ENCODE data around the gene CD180. TPM values are rescaled to one million over a fixed set of nuclear protein-coding genes. Genes with fewer than 3 reads are reported as not detected.
"Not testable (repeated sequence)": the region's sequence is repeated elsewhere in the genome, so short reads cannot be mapped to it uniquely, and the experiment has no call there.

CD180 gene
- total RNA-seq, 1 experiment from 2014 or later: 0.07 TPM

DNA sequence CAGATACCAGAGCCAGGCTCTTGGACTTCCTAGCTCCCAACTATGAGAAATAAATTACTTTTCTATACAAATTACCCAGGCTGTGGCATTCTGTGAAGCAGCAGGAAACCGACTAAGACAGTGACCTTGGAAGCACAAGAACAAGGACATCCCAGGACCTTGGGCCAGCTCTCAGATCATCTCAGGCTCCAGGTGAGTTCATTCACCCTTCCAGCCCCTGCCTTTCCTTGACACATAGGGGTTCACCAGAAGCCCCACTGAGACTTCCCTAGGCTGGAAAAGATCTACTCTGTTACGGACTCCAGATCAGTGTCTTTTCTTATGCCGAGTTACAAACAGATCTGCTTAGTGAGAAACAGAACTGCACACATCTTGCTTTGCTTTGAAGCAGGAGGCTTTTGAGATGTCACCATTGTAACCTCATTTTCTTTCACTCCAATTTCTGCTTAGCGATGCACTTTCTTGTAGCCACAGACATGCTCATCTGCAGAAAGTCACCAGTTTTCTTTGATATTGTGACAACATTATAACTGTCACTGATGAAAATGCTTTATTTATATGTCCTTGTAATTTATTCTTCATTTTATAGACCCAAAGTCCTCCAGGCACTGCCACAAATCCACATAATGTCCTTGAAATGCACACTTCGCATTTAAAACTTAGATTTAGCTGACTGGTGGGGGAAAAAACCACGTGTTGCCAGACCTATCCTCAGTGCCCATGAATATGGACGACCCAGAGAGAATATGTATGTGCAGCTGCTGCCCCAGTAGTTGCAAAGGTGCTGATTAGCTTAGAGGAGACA lies 8.1 kb downstream of the CD180 start:
- no peak for DNase-seq (ENCODE audit: low read depth)

DNA sequence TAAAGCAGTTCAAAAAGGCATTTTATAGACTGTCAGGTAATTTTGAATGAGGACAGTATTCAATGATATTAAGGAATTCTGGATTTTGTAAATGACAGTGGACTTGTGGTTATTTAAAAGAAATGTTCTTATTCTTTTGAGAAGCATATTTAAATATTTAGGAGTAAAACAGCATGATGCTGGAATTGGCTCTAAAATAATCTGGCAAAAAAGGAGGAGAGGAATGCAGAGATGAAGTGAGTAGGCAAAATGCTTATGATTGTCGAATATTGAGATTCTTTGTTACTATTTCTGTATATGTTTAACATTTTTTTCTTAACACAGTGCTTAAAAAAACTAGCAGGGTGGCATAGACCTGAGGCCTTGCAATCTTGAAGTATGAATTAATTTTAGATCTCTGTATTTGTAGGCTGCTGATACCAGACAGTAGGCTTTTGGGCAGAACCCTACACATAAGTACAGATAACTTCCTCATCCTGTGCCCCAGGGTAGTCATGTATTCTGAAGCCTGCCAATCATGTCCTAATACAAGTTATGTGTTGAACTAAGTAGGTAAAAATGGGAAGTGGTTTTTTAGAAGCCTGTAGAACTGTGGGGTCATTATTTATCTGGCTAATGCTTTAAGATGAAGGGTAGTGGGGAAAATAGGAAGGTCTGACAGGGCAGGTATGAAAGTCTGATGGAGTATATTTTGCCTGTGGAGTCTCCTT lies 9.4 kb downstream of the CD180 start:
- no peak for DNase-seq (ENCODE audit: low read depth)

DNA sequence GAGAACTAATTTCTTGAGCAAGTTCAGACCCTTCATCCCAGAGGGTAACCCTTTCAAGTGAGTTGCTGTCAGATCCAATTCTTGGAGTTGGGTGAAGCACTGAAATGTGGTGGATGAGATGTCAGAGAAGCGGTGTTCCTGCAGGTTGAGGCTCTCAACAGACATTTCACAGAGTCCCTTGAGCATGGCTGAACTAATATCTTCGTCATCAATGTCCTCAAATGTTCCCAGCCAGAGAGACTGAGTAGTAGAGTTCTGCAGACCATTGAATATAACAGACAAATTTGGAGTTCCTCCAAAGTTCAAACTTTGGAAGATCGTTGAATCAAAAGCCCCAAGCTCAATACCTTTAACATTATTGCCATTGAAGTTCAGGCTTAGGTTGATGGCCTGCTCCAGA lies 12.7 kb downstream of the CD180 start:
- DNase-seq (ENCODE audit: low read depth): no peak

DNA sequence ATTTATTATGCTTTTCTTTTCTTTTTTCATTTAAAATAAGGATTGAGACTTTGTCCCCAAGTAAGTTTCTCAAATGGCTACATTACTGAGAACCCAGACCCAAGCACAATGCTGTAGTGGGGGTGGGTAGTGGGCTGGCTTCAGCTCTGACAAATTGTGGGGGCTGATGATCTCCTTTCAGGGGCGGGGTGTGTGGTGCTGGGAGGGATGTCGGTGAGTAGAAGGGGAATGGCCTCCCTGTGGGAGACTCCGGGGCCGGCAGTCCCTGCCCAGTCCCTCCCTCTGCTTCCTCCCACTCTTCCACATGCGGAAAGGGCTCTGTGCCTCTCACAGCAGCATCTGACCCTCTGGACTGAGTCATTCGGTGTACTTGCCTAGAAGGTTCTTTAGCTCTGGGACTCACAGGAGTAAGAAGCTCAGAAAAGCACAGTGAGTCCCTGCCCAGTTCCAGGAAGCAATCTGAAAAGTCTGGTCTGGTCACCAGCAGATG lies 14.3 kb downstream of the CD180 start:
- peak; percentile 40 for DNase-seq (ENCODE audit: low read depth)

DNA sequence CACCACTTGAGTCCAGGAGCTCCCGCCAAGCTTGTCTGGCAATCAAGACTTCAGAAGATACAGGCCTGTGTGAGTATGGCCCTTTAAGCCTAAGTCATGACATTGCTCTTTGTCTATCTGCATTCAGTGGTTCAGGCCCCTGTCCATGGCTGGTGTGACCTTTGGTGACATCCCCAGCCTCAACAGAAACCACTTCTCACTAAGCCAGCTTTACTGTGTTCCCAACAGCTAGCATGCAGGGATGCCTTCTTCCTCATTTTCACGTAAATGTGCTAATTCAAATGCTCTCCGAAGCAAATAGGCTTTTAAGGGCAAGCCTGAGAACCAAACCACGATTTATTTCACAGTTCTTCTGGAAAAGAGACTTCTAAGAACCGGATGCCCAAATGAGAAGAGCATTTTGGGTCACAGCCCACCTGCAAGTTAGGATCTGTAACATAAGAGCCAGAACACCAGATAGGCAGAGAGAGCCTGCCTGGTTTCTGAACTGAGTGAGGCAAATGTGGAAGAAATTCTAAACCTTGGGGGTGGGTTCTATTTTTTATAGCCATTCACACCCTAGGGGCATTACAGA lies 14.9 kb downstream of the CD180 start:
- DNase-seq (ENCODE audit: low read depth): no peak

DNA sequence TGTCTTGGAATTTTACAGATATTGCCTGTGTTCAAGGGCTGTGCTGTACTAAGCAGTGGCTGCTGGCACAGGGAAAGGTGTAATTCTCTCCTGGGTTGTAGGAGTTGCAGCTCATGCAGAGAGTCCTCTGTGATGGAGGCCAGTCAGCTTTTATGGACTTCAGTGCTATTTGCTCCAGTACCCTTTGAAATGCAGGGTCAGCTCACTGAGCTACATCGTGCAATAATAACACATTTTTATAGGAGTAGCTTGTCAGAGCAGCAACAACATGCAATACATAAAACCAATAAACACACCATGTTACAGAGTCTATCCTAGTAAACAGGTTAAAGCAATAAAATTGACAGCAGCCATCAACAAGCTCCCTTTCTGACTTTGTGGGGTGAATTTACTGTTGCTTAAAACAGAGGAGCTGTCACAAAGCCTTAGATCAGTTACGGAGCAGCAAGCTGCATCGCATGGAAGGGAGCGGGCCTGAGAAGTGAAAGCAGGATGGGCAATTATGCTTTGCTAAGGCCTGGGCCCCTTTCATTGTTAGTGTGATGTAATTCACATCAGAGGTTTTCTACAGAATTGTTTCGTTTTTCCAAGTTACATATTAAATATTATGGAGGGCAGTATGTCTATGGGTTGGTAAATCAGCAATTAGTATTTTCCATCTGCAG lies 16.8 kb downstream of the CD180 start:
- no peak for DNase-seq (ENCODE audit: low read depth)

DNA sequence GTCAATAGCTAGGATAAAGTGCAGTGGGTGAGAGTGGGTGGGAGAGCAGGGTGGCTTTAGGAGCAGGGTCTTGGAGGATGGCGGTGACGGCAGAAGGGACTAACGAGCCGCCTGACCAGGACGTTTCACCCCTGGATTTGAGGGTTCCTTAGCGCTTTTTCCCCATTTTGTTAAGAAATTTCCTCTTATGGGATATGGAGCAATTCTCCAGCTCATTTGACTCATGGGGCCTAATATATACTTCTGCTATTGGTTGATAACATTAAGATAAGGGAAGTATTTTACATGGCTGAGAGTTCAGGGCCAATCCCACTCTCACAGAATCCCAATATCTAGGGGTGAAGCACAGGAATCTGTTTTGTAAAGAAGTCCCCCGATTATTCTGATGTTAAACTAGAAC lies 17.6 kb downstream of the CD180 start:
- DNase-seq (ENCODE audit: low read depth): no peak

DNA sequence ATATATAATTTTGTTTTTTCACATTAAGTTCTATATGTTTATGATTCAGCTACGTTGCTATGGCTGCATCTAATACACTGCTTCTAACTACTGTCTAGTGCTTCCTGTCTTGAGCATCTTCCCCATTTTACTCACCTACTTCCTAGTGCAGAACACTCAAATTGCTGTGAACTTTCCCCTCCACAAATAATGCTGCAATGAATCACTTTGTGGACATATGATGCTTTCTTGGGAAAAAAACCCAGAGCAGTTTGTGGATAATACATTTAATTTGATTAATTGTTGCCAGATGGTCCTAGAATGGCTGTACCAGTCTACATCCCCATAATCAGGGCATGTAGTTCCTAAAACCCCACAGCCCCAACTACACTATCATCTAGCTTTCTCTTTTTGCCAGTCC lies 18.5 kb downstream of the CD180 start:
- peak; percentile 11 for DNase-seq (ENCODE audit: low read depth)

DNA sequence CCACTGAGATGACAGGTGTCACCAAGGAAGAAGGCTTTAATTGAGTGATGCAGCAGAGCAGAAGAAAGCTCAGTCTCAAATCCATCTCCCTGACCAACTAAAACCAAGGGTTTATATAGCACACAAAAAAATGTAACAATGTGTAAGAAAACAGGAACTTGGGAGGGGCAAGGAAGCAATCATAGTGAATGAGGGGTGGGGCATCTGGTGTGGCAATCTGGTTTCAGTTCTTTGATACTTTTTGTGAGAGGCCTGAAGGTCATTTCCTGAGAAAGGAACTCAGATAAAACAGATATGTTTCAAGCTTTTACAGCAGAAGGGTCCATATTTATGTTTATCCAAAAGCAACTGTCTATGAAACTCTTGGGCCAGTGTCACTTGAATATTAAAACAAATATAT lies 19.7 kb downstream of the CD180 start:
- DNase-seq (ENCODE audit: low read depth): no peak

DNA sequence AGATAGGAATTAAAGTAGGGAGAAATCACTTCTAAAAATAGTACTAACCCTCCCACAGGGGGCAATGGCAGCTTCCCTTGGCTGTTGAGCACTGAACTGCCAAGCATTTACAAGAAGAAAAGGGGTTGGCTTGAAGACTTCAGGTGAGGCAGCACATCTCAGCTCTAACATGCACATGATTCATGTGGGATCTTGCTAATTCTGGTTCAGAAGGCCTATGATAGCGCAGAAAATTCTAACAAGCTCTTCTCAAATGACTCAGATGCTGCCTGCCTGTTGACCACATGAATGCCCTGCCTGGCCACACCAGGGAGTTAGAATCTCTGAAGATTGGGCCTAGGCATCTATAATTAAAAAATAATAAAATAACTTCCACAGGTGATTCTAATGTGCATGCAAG lies 22.6 kb downstream of the CD180 start:
- peak; percentile 50 for DNase-seq (ENCODE audit: low read depth)

DNA sequence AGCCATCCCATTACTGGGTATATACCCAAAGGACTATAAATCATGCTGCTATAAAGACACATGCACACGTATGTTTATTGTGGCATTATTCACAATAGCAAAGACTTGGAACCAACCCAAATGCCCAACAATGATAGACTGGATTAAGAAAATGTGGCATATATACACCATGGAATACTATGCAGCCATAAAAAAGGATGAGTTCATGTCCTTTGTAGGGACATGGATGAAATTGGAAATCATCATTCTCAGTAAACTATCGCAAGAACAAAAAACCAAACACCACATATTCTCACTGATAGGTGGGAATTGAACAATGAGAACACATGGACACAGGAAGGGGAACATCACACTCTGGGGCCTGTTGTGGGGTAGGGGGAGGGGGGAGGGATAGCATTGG lies 23.2 kb downstream of the CD180 start:
- DNase-seq (ENCODE audit: low read depth): not testable (repeated sequence)

DNA sequence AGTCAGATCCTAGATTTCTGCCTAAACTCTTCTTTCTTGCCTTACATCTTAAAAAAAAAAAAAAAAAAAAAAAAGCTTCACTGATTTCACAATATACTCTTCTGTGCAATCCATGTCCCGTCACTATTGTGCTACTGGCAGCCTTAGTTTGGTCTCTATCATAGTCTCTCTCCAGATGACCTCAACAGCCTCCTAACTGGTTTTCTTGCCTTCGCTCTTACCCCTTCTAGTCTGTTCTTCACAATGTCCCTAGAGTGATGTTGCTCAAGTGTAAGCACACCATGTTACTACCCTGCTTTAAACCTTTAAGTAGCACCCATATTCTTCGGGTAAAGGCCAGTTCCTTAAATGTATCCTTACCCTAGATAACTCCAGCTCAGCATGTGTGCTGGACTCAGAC lies 25.8 kb downstream of the CD180 start:
- DNase-seq (ENCODE audit: low read depth): no peak

DNA sequence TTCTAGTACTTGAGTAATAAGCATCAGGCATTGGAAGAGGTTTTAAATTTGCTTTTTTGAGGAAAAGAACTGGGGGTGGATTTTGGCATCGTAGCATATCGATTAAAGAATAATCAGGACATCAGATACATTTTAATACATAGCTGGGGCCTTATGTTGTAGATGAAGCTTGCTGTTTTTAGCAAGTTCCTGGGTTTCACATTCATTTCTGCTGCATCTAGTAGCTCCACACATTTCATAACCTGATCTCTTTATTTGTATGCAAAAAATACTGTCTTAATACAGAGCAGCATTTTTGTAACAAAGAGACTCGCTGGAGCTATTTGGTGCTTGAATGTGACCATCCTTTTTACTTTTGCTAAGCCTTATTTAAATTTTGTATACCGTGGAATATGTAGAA lies 28.5 kb downstream of the CD180 start:
- DNase-seq (ENCODE audit: low read depth): no peak

DNA sequence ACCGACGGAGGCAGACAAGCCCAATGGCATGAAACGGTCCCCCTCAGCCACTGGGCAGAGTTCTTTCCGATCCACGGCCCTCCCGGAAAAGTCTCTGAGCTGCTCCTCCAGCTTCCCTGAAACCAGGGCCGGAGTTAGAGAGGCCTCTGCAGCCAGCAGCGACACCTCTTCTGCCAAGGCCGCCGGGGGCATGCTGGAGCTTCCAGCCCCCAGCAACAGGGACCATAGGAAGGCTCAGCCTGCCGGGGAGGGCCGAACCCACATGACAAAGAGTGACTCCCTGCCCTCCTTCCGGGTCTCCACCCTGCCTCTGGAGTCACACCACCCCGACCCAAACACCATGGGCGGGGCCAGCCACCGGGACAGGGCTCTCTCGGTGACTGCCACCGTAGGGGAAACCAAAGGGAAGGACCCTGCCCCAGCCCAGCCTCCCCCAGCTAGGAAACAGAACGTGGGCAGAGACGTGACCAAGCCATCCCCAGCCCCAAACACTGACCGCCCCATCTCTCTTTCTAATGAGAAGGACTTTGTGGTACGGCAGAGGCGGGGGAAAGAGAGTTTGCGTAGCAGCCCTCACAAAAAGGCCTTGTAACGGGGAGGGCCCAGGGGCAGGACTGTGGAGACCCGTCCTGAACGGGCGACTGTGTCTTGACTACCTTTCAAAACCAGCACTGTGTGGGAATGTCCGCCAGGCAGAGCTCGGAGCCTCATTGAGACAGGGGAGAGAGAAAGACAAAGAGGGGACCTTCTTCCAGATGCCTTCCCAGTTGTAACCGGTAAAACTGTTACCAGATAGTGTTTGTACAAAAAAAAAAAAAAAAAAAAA lies 29.9 kb downstream of the CD180 start:
- DNase-seq (ENCODE audit: low read depth): peak; percentile 5

DNA sequence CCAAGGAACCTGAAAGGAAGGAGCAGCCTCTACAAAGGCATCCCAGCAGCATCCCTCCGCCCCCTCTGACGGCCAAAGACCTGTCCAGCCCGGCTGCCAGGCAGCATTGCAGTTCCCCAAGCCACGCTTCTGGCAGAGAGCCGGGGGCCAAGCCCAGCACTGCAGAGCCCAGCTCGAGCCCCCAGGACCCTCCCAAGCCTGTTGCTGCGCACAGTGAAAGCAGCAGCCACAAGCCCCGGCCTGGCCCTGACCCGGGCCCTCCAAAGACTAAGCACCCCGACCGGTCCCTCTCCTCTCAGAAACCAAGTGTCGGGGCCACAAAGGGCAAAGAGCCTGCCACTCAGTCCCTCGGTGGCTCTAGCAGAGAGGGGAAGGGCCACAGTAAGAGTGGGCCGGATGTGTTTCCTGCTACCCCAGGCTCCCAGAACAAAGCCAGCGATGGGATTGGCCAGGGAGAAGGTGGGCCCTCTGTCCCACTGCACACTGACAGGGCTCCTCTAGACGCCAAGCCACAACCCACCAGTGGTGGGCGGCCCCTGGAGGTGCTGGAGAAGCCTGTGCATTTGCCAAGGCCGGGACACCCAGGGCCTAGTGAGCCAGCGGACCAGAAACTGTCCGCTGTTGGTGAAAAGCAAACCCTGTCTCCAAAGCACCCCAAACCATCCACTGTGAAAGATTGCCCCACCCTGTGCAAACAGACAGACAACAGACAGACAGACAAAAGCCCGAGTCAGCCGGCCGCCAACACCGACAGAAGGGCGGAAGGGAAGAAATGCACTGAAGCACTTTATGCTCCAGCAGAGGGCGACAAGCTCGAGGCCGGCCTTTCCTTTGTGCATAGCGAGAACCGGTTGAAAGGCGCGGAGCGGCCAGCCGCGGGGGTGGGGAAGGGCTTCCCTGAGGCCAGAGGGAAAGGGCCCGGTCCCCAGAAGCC lies 30.8 kb downstream of the CD180 start:
- peak; percentile 67 for DNase-seq (ENCODE audit: low read depth)

DNA sequence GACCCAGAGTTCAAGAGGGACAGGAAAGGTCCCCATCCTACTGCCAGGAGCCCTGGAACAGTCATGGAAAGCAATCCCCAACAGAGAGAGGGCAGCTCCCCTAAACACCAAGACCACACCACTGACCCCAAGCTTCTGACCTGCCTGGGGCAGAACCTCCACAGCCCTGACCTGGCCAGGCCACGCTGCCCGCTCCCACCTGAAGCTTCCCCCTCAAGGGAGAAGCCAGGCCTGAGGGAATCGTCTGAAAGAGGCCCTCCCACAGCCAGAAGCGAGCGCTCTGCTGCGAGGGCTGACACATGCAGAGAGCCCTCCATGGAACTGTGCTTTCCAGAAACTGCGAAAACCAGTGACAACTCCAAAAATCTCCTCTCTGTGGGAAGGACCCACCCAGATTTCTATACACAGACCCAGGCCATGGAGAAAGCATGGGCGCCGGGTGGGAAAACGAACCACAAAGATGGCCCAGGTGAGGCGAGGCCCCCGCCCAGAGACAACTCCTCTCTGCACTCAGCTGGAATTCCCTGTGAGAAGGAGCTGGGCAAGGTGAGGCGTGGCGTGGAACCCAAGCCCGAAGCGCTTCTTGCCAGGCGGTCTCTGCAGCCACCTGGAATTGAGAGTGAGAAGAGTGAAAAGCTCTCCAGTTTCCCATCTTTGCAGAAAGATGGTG lies 31.6 kb downstream of the CD180 start:
- DNase-seq (ENCODE audit: low read depth): no peak

DNA sequence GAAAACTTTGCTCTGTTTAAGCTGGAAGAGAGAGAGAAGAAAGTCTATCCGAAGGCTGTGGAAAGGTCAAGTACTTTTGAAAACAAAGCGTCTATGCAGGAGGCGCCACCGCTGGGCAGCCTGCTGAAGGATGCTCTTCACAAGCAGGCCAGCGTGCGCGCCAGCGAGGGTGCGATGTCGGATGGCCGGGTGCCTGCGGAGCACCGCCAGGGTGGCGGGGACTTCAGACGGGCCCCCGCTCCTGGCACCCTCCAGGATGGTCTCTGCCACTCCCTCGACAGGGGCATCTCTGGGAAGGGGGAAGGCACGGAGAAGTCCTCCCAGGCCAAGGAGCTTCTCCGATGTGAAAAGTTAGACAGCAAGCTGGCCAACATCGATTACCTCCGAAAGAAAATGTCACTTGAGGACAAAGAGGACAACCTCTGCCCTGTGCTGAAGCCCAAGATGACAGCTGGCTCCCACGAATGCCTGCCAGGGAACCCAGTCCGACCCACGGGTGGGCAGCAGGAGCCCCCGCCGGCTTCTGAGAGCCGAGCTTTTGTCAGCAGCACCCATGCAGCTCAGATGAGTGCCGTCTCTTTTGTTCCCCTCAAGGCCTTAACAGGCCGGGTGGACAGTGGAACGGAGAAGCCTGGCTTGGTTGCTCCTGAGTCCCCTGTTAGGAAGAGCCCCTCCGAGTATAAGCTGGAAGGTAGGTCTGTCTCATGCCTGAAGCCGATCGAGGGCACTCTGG lies 32.6 kb downstream of the CD180 start:
- DNase-seq (ENCODE audit: low read depth): no peak

DNA sequence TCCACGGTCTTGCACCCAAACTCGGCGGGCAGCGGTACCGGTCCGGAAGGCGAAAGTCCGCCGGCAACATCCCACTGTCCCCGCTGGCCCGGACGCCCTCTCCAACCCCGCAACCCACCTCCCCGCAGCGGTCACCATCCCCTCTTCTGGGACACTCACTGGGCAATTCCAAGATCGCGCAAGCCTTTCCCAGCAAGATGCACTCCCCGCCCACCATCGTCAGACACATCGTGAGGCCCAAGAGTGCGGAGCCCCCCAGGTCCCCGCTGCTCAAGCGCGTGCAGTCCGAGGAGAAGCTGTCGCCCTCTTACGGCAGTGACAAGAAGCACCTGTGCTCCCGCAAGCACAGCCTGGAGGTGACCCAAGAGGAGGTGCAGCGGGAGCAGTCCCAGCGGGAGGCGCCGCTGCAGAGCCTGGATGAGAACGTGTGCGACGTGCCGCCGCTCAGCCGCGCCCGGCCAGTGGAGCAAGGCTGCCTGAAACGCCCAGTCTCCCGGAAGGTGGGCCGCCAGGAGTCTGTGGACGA lies 33.3 kb downstream of the CD180 start:
- no peak for DNase-seq (ENCODE audit: low read depth)

DNA sequence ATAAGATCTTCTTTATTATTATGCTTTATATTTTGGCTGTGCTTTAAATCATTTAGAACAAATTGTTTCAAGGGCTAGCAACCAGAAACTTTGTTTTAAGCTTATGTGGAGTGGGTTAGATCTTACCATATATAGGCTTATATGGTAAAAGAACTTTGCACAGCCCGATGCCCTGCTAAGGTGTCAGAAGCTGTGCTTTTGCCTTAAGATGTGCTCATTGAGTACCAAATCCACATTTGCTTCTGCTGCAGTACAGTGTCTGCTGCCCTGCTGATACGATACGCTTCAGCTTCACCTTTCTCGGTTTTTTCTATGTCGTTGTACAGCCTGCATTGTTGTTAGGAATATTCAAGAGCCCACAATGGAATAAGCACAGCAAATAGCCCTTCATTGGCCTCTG lies 34.8 kb downstream of the CD180 start:
- DNase-seq (ENCODE audit: low read depth): no peak
